ENCODE results near the gene C1orf21.

C1orf21 gene

DNA sequence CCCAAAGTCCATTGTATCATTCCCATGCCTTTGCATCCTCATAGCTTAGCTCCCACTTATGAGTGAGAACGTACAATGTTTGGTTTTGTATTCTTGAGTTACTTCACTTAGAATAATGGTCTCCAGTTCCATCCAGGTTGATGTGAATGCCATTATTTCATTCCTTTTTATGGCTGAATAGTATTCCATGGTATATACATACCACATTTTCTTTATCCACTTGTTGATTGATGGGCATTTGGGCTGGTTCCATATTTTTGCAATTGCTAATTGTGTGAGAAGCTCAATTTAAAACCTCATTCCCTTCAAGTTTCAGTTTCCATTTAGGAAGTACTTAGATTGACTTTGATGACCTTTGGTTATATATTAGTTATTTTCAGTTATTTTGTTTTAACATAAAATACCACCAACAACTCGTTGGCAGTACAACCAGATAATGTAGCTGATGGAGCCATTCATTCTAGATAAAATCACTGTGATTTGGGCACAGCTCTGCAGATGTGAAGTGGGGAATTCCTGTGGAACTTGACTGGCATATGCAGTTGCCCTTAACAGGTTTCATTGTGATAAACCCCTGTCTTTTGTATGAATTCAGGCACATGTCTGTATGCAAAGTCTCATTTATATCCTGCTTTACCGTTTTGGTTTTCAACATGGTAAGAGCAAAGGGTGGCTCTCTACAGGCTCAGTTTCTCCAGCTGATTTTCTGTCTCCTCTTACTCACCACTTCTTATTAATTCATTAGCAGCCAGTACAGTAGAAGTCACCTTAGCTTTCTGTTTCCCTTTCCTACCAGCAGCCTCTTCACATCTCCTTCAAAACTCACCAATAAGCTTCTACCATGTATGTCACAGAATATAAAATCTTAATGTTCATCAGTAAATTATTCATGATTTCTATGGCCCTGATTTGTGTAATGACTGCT, 170.9 kb downstream of the C1orf21 start:
- no peaks in the 10 kb centered on the region for H3K27me3 ChIP-seq (ENCODE audit: insufficient read depth, low read length)
- no peaks in the 10 kb centered on the region for H3K4me1 ChIP-seq (ENCODE audit: insufficient read depth, low read length, severe bottlenecking)
- no peaks in the 10 kb centered on the region for H3F3A ChIP-seq (ENCODE audit: insufficient read depth, low read length)
- H4K20me1 ChIP-seq (ENCODE audit: insufficient read depth, low read length): no peaks in the 10 kb centered on the region
- no peaks in the 10 kb centered on the region for H3K79me2 ChIP-seq (ENCODE audit: insufficient read depth, low read length)
- H2AFZ ChIP-seq (ENCODE audit: low read length): no peak overlapping the region
- no peaks in the 10 kb centered on the region for H3K9me2 ChIP-seq (ENCODE audit: low read depth, low read length)
- no peak overlapping the region for H3K27ac ChIP-seq (ENCODE audit: low read depth, low read length, poor library complexity, severe bottlenecking)
- TF ChIP-seq EZH2 (IDR thresholded peaks at IDR 0.05; ENCODE audit: borderline replicate concordance, low read length): no peak
- TF ChIP-seq, protein P1, sequence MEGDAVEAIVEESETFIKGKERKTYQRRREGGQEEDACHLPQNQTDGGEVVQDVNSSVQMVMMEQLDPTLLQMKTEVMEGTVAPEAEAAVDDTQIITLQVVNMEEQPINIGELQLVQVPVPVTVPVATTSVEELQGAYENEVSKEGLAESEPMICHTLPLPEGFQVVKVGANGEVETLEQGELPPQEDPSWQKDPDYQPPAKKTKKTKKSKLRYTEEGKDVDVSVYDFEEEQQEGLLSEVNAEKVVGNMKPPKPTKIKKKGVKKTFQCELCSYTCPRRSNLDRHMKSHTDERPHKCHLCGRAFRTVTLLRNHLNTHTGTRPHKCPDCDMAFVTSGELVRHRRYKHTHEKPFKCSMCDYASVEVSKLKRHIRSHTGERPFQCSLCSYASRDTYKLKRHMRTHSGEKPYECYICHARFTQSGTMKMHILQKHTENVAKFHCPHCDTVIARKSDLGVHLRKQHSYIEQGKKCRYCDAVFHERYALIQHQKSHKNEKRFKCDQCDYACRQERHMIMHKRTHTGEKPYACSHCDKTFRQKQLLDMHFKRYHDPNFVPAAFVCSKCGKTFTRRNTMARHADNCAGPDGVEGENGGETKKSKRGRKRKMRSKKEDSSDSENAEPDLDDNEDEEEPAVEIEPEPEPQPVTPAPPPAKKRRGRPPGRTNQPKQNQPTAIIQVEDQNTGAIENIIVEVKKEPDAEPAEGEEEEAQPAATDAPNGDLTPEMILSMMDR (IDR thresholded peaks at IDR 0.05; ENCODE audit: low read length): no peak
- no peak overlapping the region for H3K9ac ChIP-seq (ENCODE audit: low read length)
- no peak overlapping the region for H3K4me3 ChIP-seq (ENCODE audit: low read depth, low read length, poor library complexity, severe bottlenecking)
- H3K9me3 ChIP-seq (ENCODE audit: low read length): no peaks in the 10 kb centered on the region
- H3K36me3 ChIP-seq (ENCODE audit: insufficient read depth, low read length): no peaks in the 10 kb centered on the region
- no peak overlapping the region for H3K4me2 ChIP-seq (ENCODE audit: low read length)

DNA sequence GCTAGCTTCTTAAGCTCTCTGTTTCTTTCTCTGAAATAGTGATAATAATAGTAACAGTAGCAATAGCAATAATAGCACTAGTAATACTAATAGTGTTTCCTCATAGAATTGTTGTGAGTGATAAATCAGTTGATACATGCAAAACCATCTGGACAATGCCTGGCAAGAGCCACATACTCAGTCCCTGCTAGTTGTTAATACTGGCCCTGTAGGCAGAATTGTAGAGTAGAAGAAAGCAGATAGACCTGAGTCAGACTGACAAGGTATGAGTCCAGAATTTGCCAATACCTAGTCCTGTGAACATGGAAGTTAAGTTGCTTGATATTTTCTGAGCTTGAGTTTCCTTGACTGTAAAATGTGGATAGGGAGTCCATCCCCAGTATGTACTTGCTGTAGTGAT, 171.9 kb downstream of the C1orf21 start:
- no peaks in the 10 kb centered on the region for H3K9me3 ChIP-seq (ENCODE audit: low read length)
- H3K9me2 ChIP-seq (ENCODE audit: low read depth, low read length): no peaks in the 10 kb centered on the region
- no peaks in the 10 kb centered on the region for H4K20me1 ChIP-seq (ENCODE audit: insufficient read depth, low read length)
- no peak overlapping the region for H3K4me3 ChIP-seq (ENCODE audit: low read depth, low read length, poor library complexity, severe bottlenecking)
- H3K36me3 ChIP-seq (ENCODE audit: insufficient read depth, low read length): no peaks in the 10 kb centered on the region
- H2AFZ ChIP-seq (ENCODE audit: low read length): no peak overlapping the region
- no peak overlapping the region for H3K9ac ChIP-seq (ENCODE audit: low read length)
- no peaks in the 10 kb centered on the region for H3K4me1 ChIP-seq (ENCODE audit: insufficient read depth, low read length, severe bottlenecking)
- no peaks in the 10 kb centered on the region for H3F3A ChIP-seq (ENCODE audit: insufficient read depth, low read length)
- no peak overlapping the region for H3K4me2 ChIP-seq (ENCODE audit: low read length)
- H3K27ac ChIP-seq (ENCODE audit: low read depth, low read length, poor library complexity, severe bottlenecking): no peak overlapping the region
- H3K27me3 ChIP-seq (ENCODE audit: insufficient read depth, low read length): no peaks in the 10 kb centered on the region
- no peaks in the 10 kb centered on the region for H3K79me2 ChIP-seq (ENCODE audit: insufficient read depth, low read length)
- no peak for TF ChIP-seq EZH2 (IDR thresholded peaks at IDR 0.05; ENCODE audit: borderline replicate concordance, low read length)
- TF ChIP-seq, protein P1 (IDR thresholded peaks at IDR 0.05; ENCODE audit: low read length): no peak

DNA sequence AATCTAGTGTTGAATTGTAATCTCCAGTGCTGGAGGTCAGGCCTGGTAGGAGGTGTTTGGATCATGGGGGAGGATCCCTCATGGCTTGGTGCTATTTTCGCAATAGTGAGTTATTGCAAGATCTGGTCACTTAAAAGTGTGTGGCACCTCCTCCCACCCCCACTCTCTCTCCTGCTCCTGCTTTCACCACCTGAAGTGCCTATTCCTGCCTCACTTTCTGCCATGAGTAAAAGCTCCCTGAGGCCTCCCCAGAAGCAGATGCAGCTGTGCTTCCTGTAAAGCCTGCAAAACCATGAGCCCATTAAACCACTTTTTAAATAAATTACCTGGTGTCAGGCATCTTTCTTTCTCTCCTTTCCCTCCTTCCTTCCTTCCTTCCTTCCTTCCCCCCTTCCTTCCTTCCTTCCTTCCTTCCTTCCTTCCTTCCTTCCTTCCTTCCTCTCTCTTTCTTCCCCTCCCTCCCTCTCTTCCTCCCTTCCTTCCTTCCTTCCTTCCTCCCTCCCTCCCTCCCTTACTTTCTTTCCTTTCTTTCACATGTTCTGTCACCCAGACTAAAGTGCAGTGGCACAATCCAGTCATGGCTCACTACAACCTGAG, 172.4 kb downstream of the C1orf21 start:
- Histone ChIP-seq H3F3A (ENCODE audit: insufficient read depth, low read length) (no peaks in the 10 kb centered on the region), H3K4me3 (ENCODE audit: low read depth, low read length, poor library complexity, severe bottlenecking) (no peak overlapping the region), H3K79me2 (ENCODE audit: insufficient read depth, low read length) (no peaks in the 10 kb centered on the region), H3K9me3 (ENCODE audit: low read length) (no peaks in the 10 kb centered on the region), H3K9ac (ENCODE audit: low read length) (no peak overlapping the region), H3K4me2 (ENCODE audit: low read length) (no peak overlapping the region), H3K9me2 (ENCODE audit: low read depth, low read length) (no peaks in the 10 kb centered on the region), H2AFZ (ENCODE audit: low read length) (no peak overlapping the region), H4K20me1 (ENCODE audit: insufficient read depth, low read length) (no peaks in the 10 kb centered on the region), H3K36me3 (ENCODE audit: insufficient read depth, low read length) (no peaks in the 10 kb centered on the region), H3K27ac (ENCODE audit: low read depth, low read length, poor library complexity, severe bottlenecking) (no peak overlapping the region), H3K27me3 (ENCODE audit: insufficient read depth, low read length) (no peaks in the 10 kb centered on the region), H3K4me1 (ENCODE audit: insufficient read depth, low read length, severe bottlenecking) (no peaks in the 10 kb centered on the region)
- TF ChIP-seq EZH2 (IDR thresholded peaks at IDR 0.05; ENCODE audit: borderline replicate concordance, low read length): no peak
- TF ChIP-seq, protein P1 (IDR thresholded peaks at IDR 0.05; ENCODE audit: low read length): no peak
